OCI-M1 (cell line): ENCODE results near the gene MLLT3.

Source experiments
- DNase-seq: peaks from one replicate; lab custom pipeline; 2025; lab: John Stamatoyannopoulos, UW

Gene MLLT3

GRCh38 chr9:20476912-20477521, 145.3 kb downstream of the MLLT3 start:
- no peak for DNase-seq

DNA sequence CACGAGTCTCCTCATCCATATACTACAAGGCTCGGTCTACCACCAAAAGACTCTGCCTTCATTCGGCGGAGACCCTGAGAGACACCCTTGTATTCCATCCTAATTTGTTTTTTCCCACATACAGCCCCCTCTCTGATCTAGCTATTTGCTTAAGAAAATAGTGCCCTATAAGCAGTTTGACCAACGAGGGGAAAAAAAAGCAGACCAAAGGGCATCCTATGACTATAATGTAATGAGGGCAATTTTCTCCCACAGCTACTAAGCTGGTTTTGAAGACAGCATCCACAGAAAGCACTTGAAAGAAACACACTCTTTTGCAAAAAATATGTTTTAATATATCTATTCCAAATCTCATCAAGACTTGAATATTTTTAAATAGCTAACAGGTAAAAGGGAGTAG, 147.8 kb downstream of the MLLT3 start:
- DNase-seq: no peak

DNA sequence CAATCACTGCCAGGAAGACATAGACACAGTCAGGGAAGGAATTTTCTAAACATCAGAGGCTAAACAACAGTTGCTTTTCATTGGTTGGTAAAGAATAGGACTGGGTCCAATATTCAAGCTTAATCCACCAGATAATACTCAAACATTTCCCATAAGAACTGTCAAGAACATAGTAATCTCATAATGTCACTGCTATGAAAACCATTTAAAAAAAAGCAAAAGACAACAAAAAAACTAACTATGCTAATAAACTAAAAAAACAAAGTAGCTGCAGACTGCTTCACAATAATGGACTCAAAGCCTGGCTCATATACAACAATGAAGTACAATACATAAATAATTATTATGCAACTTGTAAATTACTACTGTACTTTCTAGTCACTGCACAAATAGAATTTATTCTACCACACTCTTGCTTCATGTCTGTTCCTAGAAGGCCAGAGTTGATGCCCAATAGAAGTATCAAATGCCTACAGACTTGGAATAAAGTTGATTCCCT, 148.7 kb downstream of the MLLT3 start:
- DNase-seq: no peak

- DNase-seq: no peak
Observed at GRCh38 chr9:20472342-20473045, 149.8 kb downstream of the MLLT3 start.

GRCh38 chr9:20466328-20467008, 155.8 kb downstream of the MLLT3 start:
- DNase-seq: no peak

DNA sequence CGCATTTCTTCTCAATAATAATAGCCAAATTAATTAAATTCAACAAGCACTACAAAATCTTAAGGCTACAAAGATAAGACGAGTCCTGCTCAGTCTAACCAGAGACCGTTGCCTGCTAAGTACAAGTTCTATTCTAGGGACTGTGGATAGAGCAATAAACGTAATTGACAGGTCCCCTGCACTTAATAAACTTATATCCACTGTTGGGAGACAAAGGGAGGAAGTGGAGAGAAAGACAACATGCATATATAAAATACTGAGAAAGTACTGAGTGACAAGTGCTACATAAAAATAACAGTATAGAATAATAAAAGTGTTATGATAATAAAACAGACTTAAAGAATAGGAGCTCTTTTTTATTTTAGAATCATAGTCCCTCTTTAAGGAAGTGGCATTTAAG, 158.1 kb downstream of the MLLT3 start:
- no peak for DNase-seq

DNA sequence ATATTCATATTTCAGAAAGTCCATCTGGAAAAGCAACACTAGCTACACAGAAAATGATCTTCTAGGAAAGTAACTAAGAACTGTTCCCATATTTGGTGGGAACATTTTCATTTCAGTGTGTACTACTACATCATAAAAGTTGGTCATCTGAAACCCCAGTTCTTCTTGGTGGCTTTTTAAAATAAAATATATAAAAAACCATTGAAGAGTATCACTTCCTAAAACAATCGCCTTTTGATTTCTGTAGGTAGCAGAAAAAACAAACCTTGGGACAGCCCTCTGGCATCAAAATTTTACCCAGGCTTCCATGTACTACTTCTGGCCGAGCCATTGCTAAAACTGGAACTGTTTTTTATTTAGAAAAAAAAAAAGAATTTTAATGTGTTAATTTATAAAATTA, 158.5 kb downstream of the MLLT3 start:
- DNase-seq: no peak

GRCh38 chr9:20462410-20462809, 159.9 kb downstream of the MLLT3 start:
- DNase-seq: no peak

GRCh38 chr9:20447291-20447690, 175.0 kb downstream of the MLLT3 start:
- no peak for DNase-seq

- no peak for DNase-seq
Observed at GRCh38 chr9:20446248-20446647, 176.1 kb downstream of the MLLT3 start.

DNA sequence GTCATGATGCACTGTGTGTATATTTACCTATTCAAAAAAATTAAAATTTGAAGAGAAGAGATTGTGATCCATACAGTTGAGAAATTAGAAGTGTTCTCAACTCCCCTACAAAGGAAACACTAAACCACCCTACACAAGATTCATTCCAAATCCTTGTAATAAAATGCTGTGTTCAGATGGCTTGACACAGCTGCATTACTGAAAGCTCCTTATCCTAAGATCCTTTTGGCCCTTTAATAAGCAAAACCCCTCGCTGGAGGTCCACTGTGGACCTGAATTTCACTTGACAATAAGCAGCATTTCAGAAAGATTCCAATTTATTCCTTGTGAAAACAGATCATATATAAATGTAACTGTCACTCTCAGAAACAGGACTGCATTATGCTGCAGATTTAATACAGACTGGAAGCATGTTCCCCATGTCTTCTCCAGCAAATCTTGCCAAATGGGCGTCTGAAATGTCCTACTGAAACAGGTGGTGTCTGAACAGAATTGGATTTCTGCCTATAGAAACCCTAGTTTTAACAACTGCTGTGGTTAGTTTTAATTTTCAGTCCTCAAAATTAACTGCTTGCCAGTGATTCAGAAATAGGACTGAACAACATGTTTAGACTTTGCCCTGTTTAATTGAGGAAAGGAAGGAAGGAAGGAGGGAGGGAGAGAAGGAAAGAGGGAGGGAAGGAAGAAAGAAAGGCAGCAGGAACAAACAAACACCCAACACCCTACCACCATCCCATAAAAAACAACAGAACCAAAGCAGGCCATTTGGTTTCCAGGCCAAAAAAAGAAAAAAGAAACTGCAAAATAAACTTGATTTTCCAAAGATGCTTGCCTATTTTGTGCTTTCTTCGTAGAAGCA, 179.6 kb downstream of the MLLT3 start:
- DNase-seq: no peak

- DNase-seq: no peak
Observed at GRCh38 chr9:20441711-20442423, 180.4 kb downstream of the MLLT3 start.

- DNase-seq: no peak
Observed at GRCh38 chr9:20441166-20441565, 181.1 kb downstream of the MLLT3 start.

- DNase-seq: no peak
Observed at GRCh38 chr9:20437476-20437875, 184.8 kb downstream of the MLLT3 start.

GRCh38 chr9:20436476-20437195, 185.7 kb downstream of the MLLT3 start:
- DNase-seq: no peak

GRCh38 chr9:20428976-20429375, 193.3 kb downstream of the MLLT3 start:
- no peak for DNase-seq

- DNase-seq: no peak
Observed at GRCh38 chr9:20427359-20427758, 194.9 kb downstream of the MLLT3 start.

GRCh38 chr9:20426019-20426418, 196.3 kb downstream of the MLLT3 start:
- DNase-seq: no peak

DNA sequence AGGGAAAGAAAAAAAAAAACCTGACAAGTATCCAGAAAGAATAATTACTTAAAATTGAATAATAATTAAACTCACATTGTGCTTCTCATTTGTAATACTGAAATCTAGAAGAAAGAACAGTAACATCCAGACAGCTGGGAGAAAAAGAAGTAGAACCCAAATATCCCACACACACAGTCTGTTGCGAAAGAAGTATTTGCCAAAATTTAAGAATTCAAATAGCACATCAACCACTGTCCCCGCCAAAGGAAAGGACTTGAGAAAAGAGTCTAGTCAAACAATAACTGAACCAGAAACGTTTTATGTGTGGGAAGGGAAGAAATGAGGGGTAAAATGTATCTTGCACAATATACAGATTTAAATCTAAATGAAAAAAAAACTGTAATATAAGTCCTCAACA, 202.8 kb downstream of the MLLT3 start:
- DNase-seq: no peak

DNA sequence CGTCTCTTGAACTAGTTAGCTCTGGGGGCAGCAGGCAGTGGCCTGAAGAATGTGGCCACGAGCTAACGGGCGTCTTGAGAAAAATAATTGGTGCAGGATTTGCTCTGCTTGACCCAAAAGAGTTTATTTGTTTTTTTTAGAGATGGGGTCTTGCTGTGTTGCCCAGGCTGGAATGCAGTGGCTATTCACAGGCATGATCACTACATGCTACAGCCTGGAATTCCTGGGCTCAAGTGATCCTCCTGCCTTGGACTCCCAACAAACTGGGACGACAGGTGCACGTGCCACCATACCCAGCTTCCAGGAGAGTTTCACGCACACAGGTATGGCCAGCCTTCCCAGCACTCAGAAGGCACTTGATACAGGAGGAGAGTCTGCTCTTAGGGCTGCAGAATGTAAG, 203.8 kb downstream of the MLLT3 start:
- DNase-seq: no peak
